IPS-18a (cell line): ENCODE measurements around the gene MTHFD1L.
"Not testable (repeated sequence)": the region's sequence is repeated elsewhere in the genome, so short reads cannot be mapped to it uniquely, and the experiment has no call there.

Source experiments
- H3K27ac ChIP-seq: one replicate; pipeline ENCODE4 v1.5.1; 2013; ENCODE audit warnings: low read length
- H3K27me3 ChIP-seq: one replicate; pipeline ENCODE4 v1.6.1; 2013; ENCODE audit warnings: mild to moderate bottlenecking, low read length; ENCODE audit not compliant: control insufficient read depth, insufficient read depth
- H3K36me3 ChIP-seq: one replicate; pipeline ENCODE4 v1.6.1; 2013; ENCODE audit warnings: low read depth, low read length; ENCODE audit not compliant: control insufficient read depth
- H3K4me1 ChIP-seq: one replicate; pipeline ENCODE4 v1.6.1; 2013; ENCODE audit warnings: low read depth, low read length; ENCODE audit not compliant: control insufficient read depth
- H3K4me3 ChIP-seq: one replicate; pipeline ENCODE4 v1.5.1; 2013; ENCODE audit warnings: low read length
- H3K9ac ChIP-seq: one replicate; pipeline ENCODE4 v1.6.1; 2013; ENCODE audit warnings: mild to moderate bottlenecking, low read length, moderate library complexity
- H3K9me3 ChIP-seq: one replicate; pipeline ENCODE4 v1.6.1; 2013; ENCODE audit warnings: low read depth, low read length; ENCODE audit not compliant: control insufficient read depth

Gene MTHFD1L

DNA sequence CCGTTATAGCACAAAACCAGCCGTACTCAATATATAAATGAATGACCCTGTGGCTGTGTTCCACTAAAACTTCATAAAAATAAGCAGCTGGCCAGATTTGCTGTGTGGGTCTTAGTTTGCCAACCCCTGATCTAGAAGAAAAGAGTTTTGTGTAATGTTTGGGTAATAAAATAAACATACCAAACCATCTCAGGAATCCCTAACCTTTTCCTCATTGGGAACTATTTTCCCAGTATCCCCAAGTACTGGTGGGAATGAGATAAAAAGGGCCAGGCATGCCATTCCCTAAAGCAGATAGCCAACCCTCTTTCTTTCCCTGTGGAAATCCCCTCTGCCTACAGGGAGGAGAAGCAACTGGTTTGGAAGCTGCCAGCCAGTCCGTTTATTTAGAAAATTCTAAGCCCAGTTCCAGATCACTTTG is 205.1 kb downstream of the MTHFD1L start:
- no peak overlapping the region for H3K9ac ChIP-seq
- no peak overlapping the region for H3K4me3 ChIP-seq
- H3K4me1 ChIP-seq = no peaks in the 10 kb centered on the region
- H3K27me3 ChIP-seq = no peaks in the 10 kb centered on the region
- no peak overlapping the region for H3K27ac ChIP-seq
- no peaks in the 10 kb centered on the region for H3K9me3 ChIP-seq
- H3K36me3 ChIP-seq = no peaks in the 10 kb centered on the region

DNA sequence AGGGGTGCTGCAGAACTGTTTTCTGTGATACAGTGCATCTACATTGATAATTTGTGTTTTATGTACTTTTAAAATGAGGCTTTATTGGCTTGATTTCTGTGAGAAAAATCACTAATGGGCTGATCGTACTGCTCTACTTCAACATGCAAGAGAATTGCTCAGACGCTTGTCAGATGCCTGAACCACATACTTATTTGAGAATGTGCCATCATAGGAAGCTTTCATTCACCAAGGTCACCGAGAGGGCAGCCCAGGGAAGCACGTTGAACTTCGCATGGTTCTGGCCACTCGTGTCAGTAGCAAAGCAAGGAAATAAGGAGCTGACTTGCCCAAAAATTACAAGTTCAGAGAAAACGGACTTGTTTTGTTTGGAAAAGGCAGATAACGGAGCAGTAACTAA is 205.8 kb downstream of the MTHFD1L start:
- Histone ChIP-seq H3K9me3 (no peaks in the 10 kb centered on the region), H3K4me1 (no peaks in the 10 kb centered on the region), H3K36me3 (no peaks in the 10 kb centered on the region), H3K27me3 (no peaks in the 10 kb centered on the region), H3K4me3 (no peak overlapping the region), H3K9ac (no peak overlapping the region), H3K27ac (no peak overlapping the region)

GRCh38 chr6:151073146-151073545 is 207.6 kb downstream of the MTHFD1L start:
- Histone ChIP-seq H3K4me1 (no peaks in the 10 kb centered on the region), H3K9ac (no peak overlapping the region), H3K27ac (no peak overlapping the region), H3K36me3 (no peaks in the 10 kb centered on the region), H3K27me3 (no peaks in the 10 kb centered on the region), H3K9me3 (no peaks in the 10 kb centered on the region), H3K4me3 (no peak overlapping the region)

DNA sequence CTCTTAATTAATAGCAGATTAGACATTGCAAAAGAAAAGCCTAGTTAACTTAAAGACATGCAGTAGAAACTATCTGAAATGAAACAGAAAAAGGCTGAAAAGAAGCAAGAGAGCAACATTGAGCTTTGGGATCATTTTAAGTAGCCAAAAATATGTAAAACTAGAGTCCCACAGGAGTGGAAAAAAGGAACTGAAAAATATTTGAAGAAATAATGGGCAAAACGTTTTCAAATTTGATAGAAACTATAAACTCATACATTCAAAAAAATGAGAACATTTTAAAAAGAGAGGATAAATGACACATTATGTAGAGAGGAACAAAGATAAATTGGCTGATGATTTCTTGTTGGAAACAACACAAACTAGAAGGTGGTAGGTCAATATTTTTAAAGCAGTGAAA is 208.2 kb downstream of the MTHFD1L start:
- Histone ChIP-seq H3K4me1 (no peaks in the 10 kb centered on the region), H3K36me3 (no peaks in the 10 kb centered on the region), H3K27ac (no peak overlapping the region), H3K9ac (no peak overlapping the region), H3K9me3 (no peaks in the 10 kb centered on the region), H3K27me3 (no peaks in the 10 kb centered on the region), H3K4me3 (no peak overlapping the region)

DNA sequence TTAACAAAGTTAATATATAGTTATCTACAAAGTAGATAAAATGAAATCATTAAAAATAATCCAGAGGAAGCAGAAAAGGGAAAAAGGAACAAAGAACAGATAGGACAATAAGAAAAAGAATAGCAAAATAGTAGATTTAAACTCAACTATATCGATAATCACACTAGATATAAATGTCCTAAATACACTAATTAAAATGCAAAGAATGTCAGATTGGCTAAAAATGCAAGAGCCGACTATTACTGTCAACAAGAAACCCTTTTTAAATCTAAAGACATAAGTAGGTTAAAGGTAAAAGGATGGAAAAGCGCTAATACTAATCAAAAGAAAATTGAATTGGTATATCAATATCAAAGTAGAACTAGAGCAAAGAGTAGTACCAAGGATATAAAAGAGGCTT is 209.5 kb downstream of the MTHFD1L start:
- no peaks in the 10 kb centered on the region for H3K27me3 ChIP-seq
- no peak overlapping the region for H3K4me3 ChIP-seq
- no peaks in the 10 kb centered on the region for H3K4me1 ChIP-seq
- H3K9me3 ChIP-seq = no peaks in the 10 kb centered on the region
- no peak overlapping the region for H3K27ac ChIP-seq
- no peaks in the 10 kb centered on the region for H3K36me3 ChIP-seq
- H3K9ac ChIP-seq = no peak overlapping the region

- Histone ChIP-seq H3K27ac (no peak overlapping the region), H3K4me3 (no peak overlapping the region), H3K9me3 (no peaks in the 10 kb centered on the region), H3K9ac (no peak overlapping the region), H3K36me3 (no peaks in the 10 kb centered on the region), H3K27me3 (no peaks in the 10 kb centered on the region), H3K4me1 (no peaks in the 10 kb centered on the region)
Observed at GRCh38 chr6:151075527-151075926, 210.0 kb downstream of the MTHFD1L start.

GRCh38 chr6:151075930-151076555 is 210.5 kb downstream of the MTHFD1L start:
- H3K9ac ChIP-seq = no peak overlapping the region
- H3K27ac ChIP-seq = no peak overlapping the region
- H3K4me1 ChIP-seq = no peaks in the 10 kb centered on the region
- no peaks in the 10 kb centered on the region for H3K9me3 ChIP-seq
- no peaks in the 10 kb centered on the region for H3K27me3 ChIP-seq
- no peak overlapping the region for H3K4me3 ChIP-seq
- H3K36me3 ChIP-seq = no peaks in the 10 kb centered on the region

- H3K27ac ChIP-seq = no peak overlapping the region
- H3K4me1 ChIP-seq = no peaks in the 10 kb centered on the region
- no peaks in the 10 kb centered on the region for H3K36me3 ChIP-seq
- H3K4me3 ChIP-seq = no peak overlapping the region
- no peaks in the 10 kb centered on the region for H3K27me3 ChIP-seq
- no peaks in the 10 kb centered on the region for H3K9me3 ChIP-seq
- H3K9ac ChIP-seq = no peak overlapping the region
Observed at GRCh38 chr6:151078655-151079054, 213.2 kb downstream of the MTHFD1L start.

DNA sequence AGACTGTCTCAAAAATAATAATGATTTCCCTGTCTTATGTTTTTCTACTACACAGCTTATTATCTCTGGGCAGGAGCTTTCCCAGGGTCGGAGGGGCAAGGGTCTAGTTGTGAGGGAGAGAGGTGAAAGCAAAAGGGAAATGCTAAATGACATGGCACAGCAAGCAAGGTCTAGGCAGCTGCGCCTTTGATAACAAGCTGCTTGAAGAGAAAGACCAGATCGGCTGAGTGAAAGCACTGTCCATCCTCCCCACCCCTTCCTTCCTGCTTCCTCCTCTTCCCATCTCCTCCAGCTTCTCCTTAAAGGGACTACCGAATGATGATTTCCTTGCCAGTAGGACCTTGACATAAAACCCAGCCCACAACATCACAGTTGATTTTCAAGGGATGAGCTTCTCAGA is 216.2 kb downstream of the MTHFD1L start:
- Histone ChIP-seq H3K9me3 (no peaks in the 10 kb centered on the region), H3K27ac (no peak overlapping the region), H3K4me1 (no peaks in the 10 kb centered on the region), H3K27me3 (no peaks in the 10 kb centered on the region), H3K9ac (no peak overlapping the region), H3K36me3 (no peaks in the 10 kb centered on the region), H3K4me3 (no peak overlapping the region)

DNA sequence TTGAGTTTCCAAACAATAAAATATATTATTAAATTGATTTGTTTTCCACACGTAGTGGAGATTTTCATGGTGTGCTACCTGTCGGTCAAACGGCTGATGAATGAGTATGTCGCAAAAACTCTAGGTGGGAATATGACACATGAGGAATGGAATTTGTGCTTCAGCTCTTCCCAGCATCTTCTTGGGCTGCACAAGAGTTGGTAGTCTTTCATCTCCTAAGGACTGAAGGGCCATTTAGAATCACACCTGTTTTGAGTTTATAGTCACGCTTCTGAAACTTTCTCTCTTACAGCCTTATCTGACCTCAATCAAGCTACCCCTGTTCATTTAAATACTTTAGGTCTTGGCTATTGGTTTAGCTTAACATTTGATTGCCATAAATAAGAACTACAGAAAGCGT is 216.6 kb downstream of the MTHFD1L start:
- Histone ChIP-seq H3K4me3 (no peak overlapping the region), H3K4me1 (no peaks in the 10 kb centered on the region), H3K9ac (no peak overlapping the region), H3K9me3 (no peaks in the 10 kb centered on the region), H3K36me3 (no peaks in the 10 kb centered on the region), H3K27ac (no peak overlapping the region), H3K27me3 (no peaks in the 10 kb centered on the region)

DNA sequence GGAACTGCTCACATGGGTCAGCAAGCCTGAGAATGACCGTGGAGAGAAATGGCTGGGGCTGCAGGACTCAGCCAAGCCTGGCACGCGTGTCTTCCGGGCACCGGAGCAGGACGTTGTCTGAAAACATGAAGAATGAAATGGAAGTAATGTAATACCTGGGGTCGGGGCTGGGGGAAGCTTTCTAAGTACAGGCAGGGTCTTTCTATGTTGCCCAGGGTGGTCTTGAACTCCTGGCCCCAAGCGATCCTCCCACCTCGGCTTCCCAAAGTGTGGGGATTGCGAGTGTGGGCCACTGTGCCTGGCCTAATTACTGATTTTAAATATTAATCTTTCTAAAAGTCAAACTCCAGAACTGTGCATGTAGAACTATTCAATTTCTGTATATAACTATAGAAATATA is 218.8 kb downstream of the MTHFD1L start:
- Histone ChIP-seq H3K9ac (no peak overlapping the region), H3K4me1 (peaks cover 11% of the 10 kb centered on the region), H3K4me3 (no peak overlapping the region), H3K27ac (no peak overlapping the region), H3K9me3 (no peaks in the 10 kb centered on the region), H3K27me3 (no peaks in the 10 kb centered on the region), H3K36me3 (no peaks in the 10 kb centered on the region)

GRCh38 chr6:151087055-151087454 is 221.6 kb downstream of the MTHFD1L start:
- not testable (repeated sequence) for H3K9ac ChIP-seq, H3K36me3 ChIP-seq, H3K4me3 ChIP-seq, H3K27ac ChIP-seq, H3K9me3 ChIP-seq, H3K27me3 ChIP-seq
- H3K4me1 ChIP-seq = peaks cover 28% of the 10 kb centered on the region
